HepG2 (cell line): ENCODE measurements around the gene TRIM66. TPM values are rescaled to one million over a fixed set of nuclear protein-coding genes. Genes with fewer than 3 reads are reported as not detected.

Source experiments
- HBP1 ChIP-seq: IDR thresholded peaks from 2 replicates; pipeline ENCODE4 v1.6.1; 2016; ENCODE audit warnings: low read depth, control low read depth
- HNRNPH1 ChIP-seq: fragments of 200-400 bp; formaldehyde crosslinking; optimal IDR thresholded peaks from 2 replicates; pipeline ENCODE3; 2017; ENCODE audit warnings: mild to moderate bottlenecking, low read depth, low read length
- IKZF1 ChIP-seq: fragments of 450-650 bp; IDR thresholded peaks from 2 replicates; pipeline ENCODE4 v1.7.1; 2016
- IRF2 ChIP-seq: IDR thresholded peaks from 2 replicates; pipeline ENCODE4 v1.6.1; 2018; ENCODE audit warnings: missing genetic modification reagents, missing compliant biosample characterization
- MLLT10 ChIP-seq: sonication (generic); formaldehyde crosslinking; IDR thresholded peaks from 2 replicates; pipeline ENCODE4 v1.4.0; 2020; ENCODE audit warnings: missing genetic modification reagents
- NR2C2 ChIP-seq: sonication (generic); formaldehyde crosslinking; IDR thresholded peaks from 2 replicates; pipeline ENCODE4 v1.4.0; 2020; ENCODE audit warnings: missing genetic modification reagents, mild to moderate bottlenecking, moderate library complexity, borderline replicate concordance
- REPIN1 ChIP-seq: sonication (generic); formaldehyde crosslinking; IDR thresholded peaks from 2 replicates; pipeline ENCODE4 v1.8.0; 2022; ENCODE audit warnings: missing genetic modification reagents, low read depth, mild to moderate bottlenecking, borderline replicate concordance
- SOX13 ChIP-seq, 3 experiments: fragments of 450-650 bp in 1 of 3; sonication (generic) in 1 of 3; formaldehyde crosslinking in 1 of 3; IDR thresholded peaks in 2 of 3; conservative IDR thresholded peaks in 1 of 3; 2 replicates each; pipeline versions ENCODE4 v1.5.0 to v1.6.1; 2016 to 2020; ENCODE audit warnings: antibody characterized with exemption in 1 of 3, mild to moderate bottlenecking in 1 of 3, missing compliant biosample characterization in 1 of 3, missing genetic modification reagents in 1 of 3, moderate library complexity in 1 of 3
- TEAD2 ChIP-seq: sonication (generic); formaldehyde crosslinking; IDR thresholded peaks from 2 replicates; pipeline ENCODE4 v1.9.0; 2021; ENCODE audit warnings: missing genetic modification reagents
- THRA ChIP-seq: sonication (generic); formaldehyde crosslinking; IDR thresholded peaks from 2 replicates; pipeline ENCODE4 v1.4.0; 2020; ENCODE audit warnings: missing genetic modification reagents, borderline replicate concordance
- ZBTB26 ChIP-seq: IDR thresholded peaks from 2 replicates; pipeline ENCODE4 v1.6.1; 2016; ENCODE audit warnings: missing compliant biosample characterization, missing genetic modification reagents, borderline replicate concordance
- ZNF234 ChIP-seq: sonication (generic); formaldehyde crosslinking; conservative IDR thresholded peaks from 2 replicates; pipeline ENCODE4 v1.5.1; 2020; ENCODE audit warnings: mild to moderate bottlenecking, missing genetic modification reagents
- ZNF3 ChIP-seq: IDR thresholded peaks from 2 replicates; pipeline ENCODE4 v1.7.0; 2017; ENCODE audit warnings: inconsistent platforms
- ZNF441 ChIP-seq: sonication (generic); formaldehyde crosslinking; IDR thresholded peaks from 2 replicates; pipeline ENCODE4 v1.7.0; 2021; ENCODE audit warnings: missing genetic modification reagents, borderline replicate concordance
- ZNF792 ChIP-seq: IDR thresholded peaks from 2 replicates; pipeline ENCODE4 v1.6.1; 2016
- ZNF800 ChIP-seq: sonication (generic); formaldehyde crosslinking; IDR thresholded peaks from 2 replicates; pipeline ENCODE4 v1.4.0; 2020; ENCODE audit warnings: missing genetic modification reagents
- ZNF878 ChIP-seq: sonication (generic); formaldehyde crosslinking; IDR thresholded peaks from 2 replicates; pipeline ENCODE4 v1.8.1; 2023; ENCODE audit warnings: mild to moderate bottlenecking, missing genetic modification reagents, moderate library complexity
- polyA plus RNA-seq, 8 experiments: library from polyadenylated mRNA; depleted of rRNA in 3 of 8; stranded (reverse) in 7 of 8; unstranded in 1 of 8; fragments of >200 nt; fragmentation: Illumina TruSeq in 4 of 8; extraction: Trizol in 4 of 8; gene quantifications; 2 replicates each; pipeline versions ENCODE4 v1.2.1 to v1.2.3, GENCODE V29; 2011 to 2016; ENCODE audit warnings: low read depth in 4 of 8, missing spikeins in 1 of 8, mixed read lengths in 1 of 8; ENCODE audit not compliant: insufficient read depth in 1 of 8
- total RNA-seq, 5 experiments: library from RNA; depleted of rRNA; stranded (reverse); fragments of >200 nt; fragmentation: Illumina TruSeq; extraction: Trizol; gene quantifications; 2 replicates each; pipeline ENCODE4 v1.2.3, GENCODE V29; 2016; ENCODE audit warnings: low read depth in 1 of 5
- TF ChIP-seq, protein P1 (sequence below): sonication (generic); formaldehyde crosslinking; conservative IDR thresholded peaks from 2 replicates; pipeline ENCODE4 v1.5.0; 2020; ENCODE audit warnings: missing genetic modification reagents
- TF ChIP-seq, protein P2 (sequence below): sonication (generic); formaldehyde crosslinking; IDR thresholded peaks from 2 replicates; pipeline ENCODE4 v1.9.0; 2021; ENCODE audit warnings: missing genetic modification reagents, borderline replicate concordance
- TF ChIP-seq, protein P3 (sequence below): sonication (generic); formaldehyde crosslinking; IDR thresholded peaks from 2 replicates; pipeline ENCODE4 v1.8.0; 2022; ENCODE audit warnings: missing genetic modification reagents, mild to moderate bottlenecking, borderline replicate concordance

TRIM66 gene
- total and polyA plus RNA-seq, 2 of the 13 experiments (the other 11 are each of a cell fraction or from before 2014, with no cell fraction given): 4.9 to 6.1 TPM

DNA sequence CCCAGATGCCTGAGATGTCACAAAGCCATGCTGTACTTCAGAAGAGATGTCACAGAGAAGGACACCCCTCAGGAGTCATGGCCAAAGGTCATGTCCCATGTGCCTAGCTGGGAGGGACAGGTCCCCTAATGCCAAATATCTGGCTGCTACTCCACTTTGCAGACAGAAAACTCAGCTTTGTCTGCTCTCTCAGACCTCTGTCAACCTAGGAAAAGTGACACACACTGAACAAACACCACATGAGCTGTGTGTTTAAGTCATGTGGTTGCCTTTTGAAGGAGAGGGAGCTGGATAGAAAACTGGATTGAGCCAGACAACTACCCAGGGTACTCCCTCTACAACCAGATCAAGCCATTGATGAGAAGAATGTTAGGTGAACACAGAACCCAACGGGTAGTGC, 3.5 kb downstream of the TRIM66 start (continued):
- TF ChIP-seq ZNF441 (CRISPR knock-in tag) (peak; percentile 40; the same call in 1 of the 2 replicates), ZNF792 (CRISPR knock-in tag) (0 out of 2 replicates have a peak, but pooled peaks have one; percentile 50), IRF2 (no peak), ZNF3 (CRISPR knock-in tag) (no peak), THRA (CRISPR knock-in tag) (no peak), HBP1 (CRISPR knock-in tag) (0 out of 2 replicates have a peak, but pooled peaks have one; percentile 27), ZNF234 (no peak), SOX13 (IDR thresholded peaks at IDR 0.05) (no peak; the same call in 1 of the 2 replicates), SOX13 (CRISPR knock-in tag; conservative IDR thresholded peaks at IDR 0.05 in 1 of 2, IDR thresholded peaks at IDR 0.05 in 1 of 2) (peak in 1 of 2 experiments; percentile 19; a peak in 1 of 4 replicates), ZBTB26 (CRISPR knock-in tag) (0 out of 2 replicates have a peak, but pooled peaks have one; percentile 34), REPIN1 (no peak), HNRNPH1 (no peak), ZNF800 (no peak), MLLT10 (CRISPR knock-in tag) (no peak), TEAD2 (CRISPR knock-in tag) (no peak), ZNF878 (CRISPR knock-in tag) (no peak), NR2C2 (0 out of 2 replicates have a peak, but pooled peaks have one; percentile 40), IKZF1 (no peak)
- TF ChIP-seq, protein P1, sequence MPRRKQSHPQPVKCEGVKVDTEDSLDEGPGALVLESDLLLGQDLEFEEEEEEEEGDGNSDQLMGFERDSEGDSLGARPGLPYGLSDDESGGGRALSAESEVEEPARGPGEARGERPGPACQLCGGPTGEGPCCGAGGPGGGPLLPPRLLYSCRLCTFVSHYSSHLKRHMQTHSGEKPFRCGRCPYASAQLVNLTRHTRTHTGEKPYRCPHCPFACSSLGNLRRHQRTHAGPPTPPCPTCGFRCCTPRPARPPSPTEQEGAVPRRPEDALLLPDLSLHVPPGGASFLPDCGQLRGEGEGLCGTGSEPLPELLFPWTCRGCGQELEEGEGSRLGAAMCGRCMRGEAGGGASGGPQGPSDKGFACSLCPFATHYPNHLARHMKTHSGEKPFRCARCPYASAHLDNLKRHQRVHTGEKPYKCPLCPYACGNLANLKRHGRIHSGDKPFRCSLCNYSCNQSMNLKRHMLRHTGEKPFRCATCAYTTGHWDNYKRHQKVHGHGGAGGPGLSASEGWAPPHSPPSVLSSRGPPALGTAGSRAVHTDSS (CRISPR knock-in tag): no peak
- TF ChIP-seq, protein P2, sequence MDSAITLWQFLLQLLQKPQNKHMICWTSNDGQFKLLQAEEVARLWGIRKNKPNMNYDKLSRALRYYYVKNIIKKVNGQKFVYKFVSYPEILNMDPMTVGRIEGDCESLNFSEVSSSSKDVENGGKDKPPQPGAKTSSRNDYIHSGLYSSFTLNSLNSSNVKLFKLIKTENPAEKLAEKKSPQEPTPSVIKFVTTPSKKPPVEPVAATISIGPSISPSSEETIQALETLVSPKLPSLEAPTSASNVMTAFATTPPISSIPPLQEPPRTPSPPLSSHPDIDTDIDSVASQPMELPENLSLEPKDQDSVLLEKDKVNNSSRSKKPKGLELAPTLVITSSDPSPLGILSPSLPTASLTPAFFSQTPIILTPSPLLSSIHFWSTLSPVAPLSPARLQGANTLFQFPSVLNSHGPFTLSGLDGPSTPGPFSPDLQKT: no peak
- TF ChIP-seq, protein P3, sequence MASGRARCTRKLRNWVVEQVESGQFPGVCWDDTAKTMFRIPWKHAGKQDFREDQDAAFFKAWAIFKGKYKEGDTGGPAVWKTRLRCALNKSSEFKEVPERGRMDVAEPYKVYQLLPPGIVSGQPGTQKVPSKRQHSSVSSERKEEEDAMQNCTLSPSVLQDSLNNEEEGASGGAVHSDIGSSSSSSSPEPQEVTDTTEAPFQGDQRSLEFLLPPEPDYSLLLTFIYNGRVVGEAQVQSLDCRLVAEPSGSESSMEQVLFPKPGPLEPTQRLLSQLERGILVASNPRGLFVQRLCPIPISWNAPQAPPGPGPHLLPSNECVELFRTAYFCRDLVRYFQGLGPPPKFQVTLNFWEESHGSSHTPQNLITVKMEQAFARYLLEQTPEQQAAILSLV (CRISPR knock-in tag): no peak
